GM21786 (cell line): Measurements from ENCODE around the gene TADA3.

Source experiments
- ATAC-seq: cut with Tn5 transposase; IDR thresholded peaks from one replicate; pipeline ENCODE4 v1.9.1; 2021; ENCODE audit not compliant: unreplicated experiment

Gene TADA3

GRCh38 chr3:9731206-9732079, 60.8 kb downstream of the TADA3 start, which contains the start of gene BRPF1:
Gene BRPF1 (plus strand): TSS chr3:9731735. CDS start chr3:9734141, 2,406 bp downstream.
- ATAC-seq = peak; percentile 93

GRCh38 chr3:9730657-9731205, 61.5 kb downstream of the TADA3 start:
- ATAC-seq = peak; percentile 37
